ENCODE data around the gene ZNF350.

- no peak for TF ChIP-seq EZH2 (IDR thresholded peaks at IDR 0.05)
- TF ChIP-seq POLR2AphosphoS5 (IDR thresholded peaks at IDR 0.05; ENCODE audit: borderline replicate concordance, low read depth, low read length) = peak; percentile 83
- TF ChIP-seq FOXP2 (optimal IDR thresholded peaks at IDR 0.05; ENCODE audit: control extremely low read depth, extremely low read length, insufficient read depth) = no peak
Measured at GRCh38 chr19:52028027-52028779, 41.6 kb upstream of the ZNF350 start, which contains the start of gene ZNF614.

Measured in SK-N-MC (cell line).